ENCODE data around the gene PEDS1. TPM values are rescaled to one million over a fixed set of nuclear protein-coding genes. Genes with fewer than 3 reads are reported as not detected.
"Not testable (repeated sequence)": the region's sequence is repeated elsewhere in the genome, so short reads cannot be mapped to it uniquely, and the experiment has no call there.

Gene PEDS1
- total and polyA plus RNA-seq, 2 of the 8 experiments (the other 6 are each of a cell fraction or from before 2014, with no cell fraction given), result 28.9 to 75.9 TPM

GRCh38 chr20:50201710-50202109 is 48.2 kb upstream of the PEDS1 start:
- FAIRE-seq; H4K5ac ChIP-seq (ENCODE audit: insufficient read length, low read depth, low read length); H3K14ac ChIP-seq (ENCODE audit: insufficient read length); H4K20me1 ChIP-seq (replicated peaks in 1 of 2; ENCODE audit: control insufficient read depth in 1 of 2, insufficient read depth in 2 of 2, low read length in 2 of 2); H2BK15ac ChIP-seq (ENCODE audit: low read length); H3K4me1 ChIP-seq (replicated peaks in 1 of 4; ENCODE audit: control insufficient read depth in 3 of 4, insufficient read depth in 4 of 4, low read length in 3 of 4); H4K91ac ChIP-seq (replicated peaks; ENCODE audit: insufficient read length, low read length); H2BK120ac ChIP-seq (replicated peaks; ENCODE audit: low read depth, low read length); H3K4me3 ChIP-seq (ENCODE audit: extremely low read depth in 1 of 4, insufficient read depth in 2 of 4, low read depth in 3 of 4, low read length in 4 of 4); H3K23ac ChIP-seq (ENCODE audit: insufficient read length); H3K27me3 ChIP-seq (replicated peaks in 1 of 4; ENCODE audit: control insufficient read depth in 3 of 4, extremely low read depth in 1 of 4, insufficient read depth in 3 of 4, low read length in 3 of 4); H3K36me3 ChIP-seq (ENCODE audit: control insufficient read depth in 2 of 4, insufficient read depth in 4 of 4, low read length in 3 of 4); H4K8ac ChIP-seq (ENCODE audit: extremely low read depth, insufficient read depth, low read length); H3K56ac ChIP-seq (replicated peaks; ENCODE audit: insufficient read length, low read depth, low read length); H3K4me2 ChIP-seq (ENCODE audit: insufficient read depth in 1 of 2, low read depth in 2 of 2, low read length in 2 of 2); H3K18ac ChIP-seq (ENCODE audit: extremely low read depth, low read length); H3K79me1 ChIP-seq (ENCODE audit: low read depth, low read length); DNase-seq (ENCODE audit: low read depth in 1 of 2, low spot score in 2 of 2); H2BK5ac ChIP-seq (ENCODE audit: low read depth, low read length); H3K23me2 ChIP-seq (ENCODE audit: low read depth, low read length); H3K9ac ChIP-seq (replicated peaks in 1 of 4; ENCODE audit: extremely low read depth in 1 of 4, low read depth in 3 of 4, low read length in 3 of 4); H2AFZ ChIP-seq (ENCODE audit: low read length); H3K4ac ChIP-seq (replicated peaks; ENCODE audit: insufficient read length, low read depth, low read length); H3K27ac ChIP-seq (ENCODE audit: low read depth, low read length); H2AK5ac ChIP-seq (ENCODE audit: low read depth, low read length); H3K79me2 ChIP-seq (ENCODE audit: control insufficient read depth in 1 of 2, insufficient read depth in 2 of 2, low read length in 2 of 2); H2BK12ac ChIP-seq (ENCODE audit: low read depth, low read length); H2BK20ac ChIP-seq (ENCODE audit: low read length): not testable (repeated sequence)
- peaks cover 2 to 12% of the 10 kb centered on the region in 2 experiments; a peak in 2 of 4 replicates for H3K9me3 ChIP-seq (ENCODE audit: insufficient read depth in 2 of 2, low read depth in 1 of 2, low read length in 1 of 2)
- ChIA-PET POLR2A (ENCODE audit: partially characterized antibody) (interaction anchor here (1.0 to 4.8 kb wide), 2 partner anchors 8 to 11 kb away, joined by 3 to 25 read pairs; partner anchors contain the start of gene CEBPB), CTCF (ENCODE audit: partially characterized antibody) (interaction anchor here (0.6 to 2.6 kb wide), 7 partner anchors 10 to 325 kb away, joined by 3 to 6 read pairs (median 3); partner anchors contain the start of gene CEBPB)
- WGBS, 2 experiments (ENCODE audit: extremely low coverage in 1 of 2, insufficient coverage in 1 of 2, insufficient read length in 1 of 2, insufficient replicate concordance in 2 of 2, low coverage in 1 of 2, low lambda C conversion rate in 2 of 2, missing lambda C conversion rate in 1 of 2), result 93% methylated on average over 7 of the region's 7 CpGs; no CpG with 5 or more reads in 1 of the 2 experiments
